ENCODE results near the gene WEE2. TPM values are rescaled to one million over a fixed set of nuclear protein-coding genes. Genes with fewer than 3 reads are reported as not detected.
A peak's percentile ranks its signal among the peaks of the same experiment; 100 is the strongest.

The WEE2 gene
- total RNA-seq, 1 experiment from 2014 or later, result not detected

DNA sequence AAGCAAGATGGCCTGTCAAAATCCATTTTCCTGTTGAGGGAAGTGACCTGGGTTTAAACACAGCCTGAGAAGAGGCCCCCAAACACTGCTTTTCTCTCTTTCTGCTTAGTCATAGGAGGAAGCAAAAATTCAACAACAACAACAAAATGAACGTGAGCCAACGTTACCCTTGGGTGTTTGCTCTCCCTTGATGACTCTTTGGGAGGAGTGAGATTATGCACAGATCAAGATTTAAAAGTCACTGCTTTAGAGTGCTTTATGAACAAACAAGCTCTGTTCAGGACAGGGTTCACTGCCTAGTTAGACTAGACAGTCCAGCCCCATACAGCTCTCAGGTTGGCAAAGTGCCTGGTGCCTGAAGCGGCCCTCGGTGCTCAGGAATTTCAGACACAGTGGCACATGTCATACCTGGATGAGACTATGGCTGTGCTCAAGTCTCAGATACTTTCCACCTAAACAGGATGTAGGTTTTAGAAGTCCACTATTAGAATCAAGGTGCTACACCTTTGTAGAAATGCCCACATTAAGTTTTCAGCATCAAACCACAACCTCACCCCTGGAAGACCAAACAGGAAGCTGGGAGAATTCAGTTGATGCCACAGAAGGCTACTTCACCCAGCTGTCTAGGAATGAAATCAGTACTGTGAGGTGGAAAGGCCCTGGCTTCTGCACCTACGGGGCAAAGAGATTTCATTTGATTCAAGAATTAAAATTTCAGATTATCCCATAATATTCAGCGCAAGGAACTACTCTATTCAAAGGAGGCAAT, 44.9 kb upstream of the WEE2 start:
- Histone ChIP-seq H3K9ac (ENCODE audit: low read length) (no peak overlapping the region), H4K20me1 (ENCODE audit: insufficient read depth) (no peaks in the 10 kb centered on the region), H3K9me2 (ENCODE audit: insufficient read depth) (no peaks in the 10 kb centered on the region), H3K4me3 (replicated peaks in 1 of 2; ENCODE audit: low read depth in 1 of 2, low read length in 2 of 2) (no peak overlapping the region), H3K27me3 (ENCODE audit: insufficient read depth, low read length) (no peaks in the 10 kb centered on the region), H3K27ac (ENCODE audit: low read depth, low read length) (no peak overlapping the region), H2AFZ (ENCODE audit: low read depth, low read length, poor library complexity, severe bottlenecking) (no peak overlapping the region), H3K4me1 (ENCODE audit: control insufficient read depth in 1 of 2, insufficient read depth in 2 of 2, low read length in 2 of 2) (peaks cover 0 to 7% of the 10 kb centered on the region in 2 experiments; a peak in 1 of 4 replicates), H3K9me3 (ENCODE audit: control insufficient read depth in 1 of 2, insufficient read depth in 1 of 2, low read depth in 1 of 2, low read length in 2 of 2) (no peaks in the 10 kb centered on the region), H3K4me2 (ENCODE audit: low read length) (no peak overlapping the region), H3K79me2 (ENCODE audit: insufficient read depth, low read length) (no peaks in the 10 kb centered on the region), H3K36me3 (ENCODE audit: control insufficient read depth in 1 of 2, insufficient read depth in 2 of 2, low read length in 2 of 2) (peaks cover 7 to 16% of the 10 kb centered on the region in 2 experiments; a peak in 3 of 4 replicates)
- CTCF ChIA-PET, result interaction anchor here (0.8 kb wide), 2 partner anchors 9 kb away, joined by 3 to 4 read pairs; no protein-coding TSS in a partner anchor
- RAD21 ChIA-PET (ENCODE audit: low non-redundant PET in 1 of 2, low total read pairs in 2 of 2, uncharacterized antibody in 2 of 2, unreplicated experiment in 2 of 2), result no interaction called here
- BruUV-seq (replicated peaks), result no TSS peak
- TF ChIP-seq EZH2phosphoT487 (IDR thresholded peaks at IDR 0.05; ENCODE audit: borderline replicate concordance), result no peak
- no peak for TF ChIP-seq POLR2A (IDR thresholded peaks at IDR 0.05; ENCODE audit: borderline replicate concordance, extremely low read depth, insufficient read depth, insufficient read length)
- TF ChIP-seq CBX3 (IDR thresholded peaks at IDR 0.05; ENCODE audit: low read depth), result no peak
- TF ChIP-seq, protein P1, sequence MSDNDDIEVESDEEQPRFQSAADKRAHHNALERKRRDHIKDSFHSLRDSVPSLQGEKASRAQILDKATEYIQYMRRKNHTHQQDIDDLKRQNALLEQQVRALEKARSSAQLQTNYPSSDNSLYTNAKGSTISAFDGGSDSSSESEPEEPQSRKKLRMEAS (IDR thresholded peaks at IDR 0.05), result no peak
- no peak for TF ChIP-seq SIN3A (IDR thresholded peaks at IDR 0.05; ENCODE audit: low read depth)
- no peak for TF ChIP-seq POLR2AphosphoS5 (IDR thresholded peaks at IDR 0.05; ENCODE audit: low read depth, low read length)
- no peak for TF ChIP-seq EZH2 (IDR thresholded peaks at IDR 0.05)
- TF ChIP-seq, protein P2, sequence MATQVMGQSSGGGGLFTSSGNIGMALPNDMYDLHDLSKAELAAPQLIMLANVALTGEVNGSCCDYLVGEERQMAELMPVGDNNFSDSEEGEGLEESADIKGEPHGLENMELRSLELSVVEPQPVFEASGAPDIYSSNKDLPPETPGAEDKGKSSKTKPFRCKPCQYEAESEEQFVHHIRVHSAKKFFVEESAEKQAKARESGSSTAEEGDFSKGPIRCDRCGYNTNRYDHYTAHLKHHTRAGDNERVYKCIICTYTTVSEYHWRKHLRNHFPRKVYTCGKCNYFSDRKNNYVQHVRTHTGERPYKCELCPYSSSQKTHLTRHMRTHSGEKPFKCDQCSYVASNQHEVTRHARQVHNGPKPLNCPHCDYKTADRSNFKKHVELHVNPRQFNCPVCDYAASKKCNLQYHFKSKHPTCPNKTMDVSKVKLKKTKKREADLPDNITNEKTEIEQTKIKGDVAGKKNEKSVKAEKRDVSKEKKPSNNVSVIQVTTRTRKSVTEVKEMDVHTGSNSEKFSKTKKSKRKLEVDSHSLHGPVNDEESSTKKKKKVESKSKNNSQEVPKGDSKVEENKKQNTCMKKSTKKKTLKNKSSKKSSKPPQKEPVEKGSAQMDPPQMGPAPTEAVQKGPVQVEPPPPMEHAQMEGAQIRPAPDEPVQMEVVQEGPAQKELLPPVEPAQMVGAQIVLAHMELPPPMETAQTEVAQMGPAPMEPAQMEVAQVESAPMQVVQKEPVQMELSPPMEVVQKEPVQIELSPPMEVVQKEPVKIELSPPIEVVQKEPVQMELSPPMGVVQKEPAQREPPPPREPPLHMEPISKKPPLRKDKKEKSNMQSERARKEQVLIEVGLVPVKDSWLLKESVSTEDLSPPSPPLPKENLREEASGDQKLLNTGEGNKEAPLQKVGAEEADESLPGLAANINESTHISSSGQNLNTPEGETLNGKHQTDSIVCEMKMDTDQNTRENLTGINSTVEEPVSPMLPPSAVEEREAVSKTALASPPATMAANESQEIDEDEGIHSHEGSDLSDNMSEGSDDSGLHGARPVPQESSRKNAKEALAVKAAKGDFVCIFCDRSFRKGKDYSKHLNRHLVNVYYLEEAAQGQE (IDR thresholded peaks at IDR 0.05; ENCODE audit: low read depth), result no peak
- no peak for TF ChIP-seq EGR1 (IDR thresholded peaks at IDR 0.05; ENCODE audit: low read depth)
- TF ChIP-seq, protein P3, sequence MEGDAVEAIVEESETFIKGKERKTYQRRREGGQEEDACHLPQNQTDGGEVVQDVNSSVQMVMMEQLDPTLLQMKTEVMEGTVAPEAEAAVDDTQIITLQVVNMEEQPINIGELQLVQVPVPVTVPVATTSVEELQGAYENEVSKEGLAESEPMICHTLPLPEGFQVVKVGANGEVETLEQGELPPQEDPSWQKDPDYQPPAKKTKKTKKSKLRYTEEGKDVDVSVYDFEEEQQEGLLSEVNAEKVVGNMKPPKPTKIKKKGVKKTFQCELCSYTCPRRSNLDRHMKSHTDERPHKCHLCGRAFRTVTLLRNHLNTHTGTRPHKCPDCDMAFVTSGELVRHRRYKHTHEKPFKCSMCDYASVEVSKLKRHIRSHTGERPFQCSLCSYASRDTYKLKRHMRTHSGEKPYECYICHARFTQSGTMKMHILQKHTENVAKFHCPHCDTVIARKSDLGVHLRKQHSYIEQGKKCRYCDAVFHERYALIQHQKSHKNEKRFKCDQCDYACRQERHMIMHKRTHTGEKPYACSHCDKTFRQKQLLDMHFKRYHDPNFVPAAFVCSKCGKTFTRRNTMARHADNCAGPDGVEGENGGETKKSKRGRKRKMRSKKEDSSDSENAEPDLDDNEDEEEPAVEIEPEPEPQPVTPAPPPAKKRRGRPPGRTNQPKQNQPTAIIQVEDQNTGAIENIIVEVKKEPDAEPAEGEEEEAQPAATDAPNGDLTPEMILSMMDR (IDR thresholded peaks at IDR 0.05 in 2 of 3, conservative IDR thresholded peaks at IDR 0.05 in 1 of 3; ENCODE audit: borderline replicate concordance in 1 of 3, insufficient read depth in 1 of 3, low read depth in 2 of 3, low read length in 2 of 3), result no peak
- TF ChIP-seq, protein P4, sequence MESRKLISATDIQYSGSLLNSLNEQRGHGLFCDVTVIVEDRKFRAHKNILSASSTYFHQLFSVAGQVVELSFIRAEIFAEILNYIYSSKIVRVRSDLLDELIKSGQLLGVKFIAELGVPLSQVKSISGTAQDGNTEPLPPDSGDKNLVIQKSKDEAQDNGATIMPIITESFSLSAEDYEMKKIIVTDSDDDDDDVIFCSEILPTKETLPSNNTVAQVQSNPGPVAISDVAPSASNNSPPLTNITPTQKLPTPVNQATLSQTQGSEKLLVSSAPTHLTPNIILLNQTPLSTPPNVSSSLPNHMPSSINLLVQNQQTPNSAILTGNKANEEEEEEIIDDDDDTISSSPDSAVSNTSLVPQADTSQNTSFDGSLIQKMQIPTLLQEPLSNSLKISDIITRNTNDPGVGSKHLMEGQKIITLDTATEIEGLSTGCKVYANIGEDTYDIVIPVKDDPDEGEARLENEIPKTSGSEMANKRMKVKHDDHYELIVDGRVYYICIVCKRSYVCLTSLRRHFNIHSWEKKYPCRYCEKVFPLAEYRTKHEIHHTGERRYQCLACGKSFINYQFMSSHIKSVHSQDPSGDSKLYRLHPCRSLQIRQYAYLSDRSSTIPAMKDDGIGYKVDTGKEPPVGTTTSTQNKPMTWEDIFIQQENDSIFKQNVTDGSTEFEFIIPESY (IDR thresholded peaks at IDR 0.05; ENCODE audit: extremely low read depth, insufficient replicate concordance, low read length), result no peak
- TF ChIP-seq ZFX (IDR thresholded peaks at IDR 0.05), result no peak
- TF ChIP-seq TCF7L2 (IDR thresholded peaks at IDR 0.05; ENCODE audit: borderline replicate concordance, extremely low read depth, insufficient read depth, insufficient read length), result no peak
- no peak for TF ChIP-seq RAD21 (IDR thresholded peaks at IDR 0.05; ENCODE audit: low read depth)
- no peak for TF ChIP-seq SP1 (IDR thresholded peaks at IDR 0.05; ENCODE audit: low read depth)
- no peak for TF ChIP-seq ELF1 (IDR thresholded peaks at IDR 0.05; ENCODE audit: borderline replicate concordance, low read depth)
- POLR2A ChIA-PET, result no interaction called here
- peak; percentile 30; the same call in 1 of the 2 replicates for ATAC-seq
- intact Hi-C loops (cut with micrococcal nuclease), result no loop called here
- DNase-seq (ENCODE audit: low read depth, low spot score), result no peak
